Caco-2 (cell line): ENCODE data around the gene ZIC1. TPM values are rescaled to one million over a fixed set of nuclear protein-coding genes. Genes with fewer than 3 reads are reported as not detected.

Experiments used
- BruUV-seq: library from RNA; stranded (reverse); fragments of 400-500 nt; replicated peaks from 2 replicates; lab custom pipeline; 2021; lab: Mats Ljungman, UMichigan
- CTCF ChIA-PET: fragments of 300-600 bp; sonication (Branson Sonifier 250); formaldehyde crosslinking; loops from one replicate; lab custom pipeline; 2022; ENCODE audit warnings: antibody characterized with exemption; lab: Charles Lee
- POLR2A ChIA-PET: fragments of 300-600 bp; sonication (Branson Sonifier 250); formaldehyde crosslinking; loops from one replicate; lab custom pipeline; 2022; ENCODE audit warnings: antibody characterized with exemption; lab: Charles Lee
- DNase-seq, 2 experiments: peaks; one replicate each; pipeline versions ENCODE4 v3.0.0 to v3.0.0-alpha.2; 2020 to 2022
- H3K27me3 ChIP-seq: replicated peaks from 2 replicates; pipeline ENCODE4 v1.6.0; 2011; ENCODE audit warnings: low read length; ENCODE audit not compliant: control insufficient read depth, insufficient read depth
- H3K36me3 ChIP-seq: 2 replicates; pipeline ENCODE4 v1.5.1; 2011; ENCODE audit warnings: low read length; ENCODE audit not compliant: control insufficient read depth, insufficient read depth
- H3K4me1 ChIP-seq: fragments of 250-450 bp; sonication (Bioruptor Pico); 2 replicates; pipeline ENCODE4 v1.5.1; 2020; ENCODE audit warnings: mild to moderate bottlenecking
- H3K4me3 ChIP-seq: 2 replicates; pipeline ENCODE4 v1.5.1; 2011; ENCODE audit warnings: low read depth, mild to moderate bottlenecking, control low read depth, low read length
- H3K9me3 ChIP-seq: fragments of 250-450 bp; sonication (Bioruptor Pico); 2 replicates; pipeline ENCODE4 v1.5.1; 2020; ENCODE audit warnings: mild to moderate bottlenecking, moderate library complexity
- H3K27ac Mint-ChIP-seq: one replicate; pipeline ENCODE4 v1.8.0; 2022; ENCODE audit warnings: mixed read lengths; ENCODE audit not compliant: unreplicated experiment
- H3K27me3 Mint-ChIP-seq: one replicate; pipeline ENCODE4 v1.8.0; 2022; ENCODE audit warnings: mixed read lengths; ENCODE audit not compliant: insufficient read depth, unreplicated experiment
- H3K36me3 Mint-ChIP-seq: one replicate; pipeline ENCODE4 v1.8.0; 2022; ENCODE audit warnings: mild to moderate bottlenecking, mixed read lengths; ENCODE audit not compliant: insufficient read depth, unreplicated experiment
- H3K4me1 Mint-ChIP-seq: one replicate; pipeline ENCODE4 v1.8.0; 2022; ENCODE audit warnings: low read depth, mixed read lengths; ENCODE audit not compliant: unreplicated experiment
- H3K4me3 Mint-ChIP-seq: one replicate; pipeline ENCODE4 v1.8.0; 2022; ENCODE audit warnings: mild to moderate bottlenecking, moderate library complexity, mixed read lengths; ENCODE audit not compliant: unreplicated experiment
- H3K9me3 Mint-ChIP-seq: one replicate; pipeline ENCODE4 v1.8.0; 2022; ENCODE audit warnings: mixed read lengths; ENCODE audit not compliant: unreplicated experiment
- CTCF ChIP-seq, 2 experiments: fragments of 200-600 bp in 1 of 2; IDR thresholded peaks; 1 replicate in 1 of 2; 2 replicates in 1 of 2; pipeline versions ENCODE4 v1.5.1 to v1.8.0; 2011 to 2022; ENCODE audit warnings: antibody characterized with exemption in 1 of 2, control low read depth in 1 of 2, inconsistent platforms in 1 of 2, low read depth in 1 of 2, low read length in 1 of 2, mild to moderate bottlenecking in 1 of 2, moderate library complexity in 1 of 2; ENCODE audit not compliant: insufficient read depth in 1 of 2, severe bottlenecking in 1 of 2, unreplicated experiment in 1 of 2
- intact Hi-C: fragments of 100-400 bp; cut with micrococcal nuclease; formaldehyde crosslinking; loops from one replicate; pipeline ENCODE4 v1.10.0; 2022; ENCODE audit not compliant: unreplicated experiment
- total RNA-seq: library from RNA; stranded (reverse); gene quantifications from 2 replicates; pipeline ENCODE4 v1.2.3, GENCODE V29; 2022

The ZIC1 gene
- total RNA-seq, 1 experiment from 2014 or later = not detected

- Histone ChIP-seq H3K4me1 (no peaks in the 10 kb centered on the region), H3K36me3 (no peaks in the 10 kb centered on the region), H3K9me3 (no peaks in the 10 kb centered on the region), H3K4me3 (no peak overlapping the region), H3K27me3 (no peaks in the 10 kb centered on the region)
- CTCF ChIA-PET = no interaction called here
- Mint-ChIP-seq H3K4me3 (no peak overlapping the region), H3K4me1 (no peaks in the 10 kb centered on the region), H3K27ac (no peak overlapping the region), H3K27me3 (no peaks in the 10 kb centered on the region), H3K36me3 (no peaks in the 10 kb centered on the region), H3K9me3 (no peaks in the 10 kb centered on the region)
- POLR2A ChIA-PET = no interaction called here
- intact Hi-C loops = no loop called here
- no peak for TF ChIP-seq CTCF (IDR thresholded peaks at IDR 0.05; ENCODE audit: insufficient read depth in 1 of 2, low read depth in 1 of 2, low read length in 1 of 2, severe bottlenecking in 1 of 2, unreplicated experiment in 1 of 2)
- no peak for DNase-seq
- no TSS peak for BruUV-seq
These were observed 17.2 kb upstream of the ZIC1 start for GRCh38 chr3:147391781-147392624.

GRCh38 chr3:147392625-147392946 lies 16.6 kb upstream of the ZIC1 start:
- no peak for DNase-seq
- H3K36me3 Mint-ChIP-seq = no peaks in the 10 kb centered on the region
- no peaks in the 10 kb centered on the region for H3K9me3 Mint-ChIP-seq
- no peaks in the 10 kb centered on the region for H3K27me3 Mint-ChIP-seq
- BruUV-seq = no TSS peak
- intact Hi-C loops = no loop called here
- Histone ChIP-seq H3K27me3 (no peaks in the 10 kb centered on the region), H3K4me3 (no peak overlapping the region), H3K4me1 (no peaks in the 10 kb centered on the region), H3K9me3 (no peaks in the 10 kb centered on the region), H3K36me3 (no peaks in the 10 kb centered on the region)
- H3K4me3 Mint-ChIP-seq = no peak overlapping the region
- no peaks in the 10 kb centered on the region for H3K4me1 Mint-ChIP-seq
- TF ChIP-seq CTCF (IDR thresholded peaks at IDR 0.05; ENCODE audit: insufficient read depth in 1 of 2, low read depth in 1 of 2, low read length in 1 of 2, severe bottlenecking in 1 of 2, unreplicated experiment in 1 of 2) = no peak
- ChIA-PET CTCF (no interaction called here), POLR2A (no interaction called here)
- no peak overlapping the region for H3K27ac Mint-ChIP-seq

- intact Hi-C loops = no loop called here
- CTCF ChIA-PET = no interaction called here
- Histone ChIP-seq H3K27me3 (no peaks in the 10 kb centered on the region), H3K9me3 (no peaks in the 10 kb centered on the region), H3K4me3 (no peak overlapping the region), H3K4me1 (no peaks in the 10 kb centered on the region), H3K36me3 (no peaks in the 10 kb centered on the region)
- BruUV-seq = no TSS peak
- H3K27ac Mint-ChIP-seq = no peak overlapping the region
- H3K36me3 Mint-ChIP-seq = no peaks in the 10 kb centered on the region
- H3K4me3 Mint-ChIP-seq = no peak overlapping the region
- H3K9me3 Mint-ChIP-seq = no peaks in the 10 kb centered on the region
- no peak for TF ChIP-seq CTCF (IDR thresholded peaks at IDR 0.05; ENCODE audit: insufficient read depth in 1 of 2, low read depth in 1 of 2, low read length in 1 of 2, severe bottlenecking in 1 of 2, unreplicated experiment in 1 of 2)
- POLR2A ChIA-PET = no interaction called here
- DNase-seq = no peak
- H3K4me1 Mint-ChIP-seq = no peaks in the 10 kb centered on the region
- H3K27me3 Mint-ChIP-seq = no peaks in the 10 kb centered on the region
These were observed 15.8 kb upstream of the ZIC1 start for GRCh38 chr3:147393261-147393942.
